ENCODE results near the gene NFIX. TPM values are rescaled to one million over a fixed set of nuclear protein-coding genes. Genes with fewer than 3 reads are reported as not detected.
"Not testable (repeated sequence)": the region's sequence is repeated elsewhere in the genome, so short reads cannot be mapped to it uniquely, and the experiment has no call there.

The NFIX gene
- 53.9 and 78.0 TPM in 2 replicates for total RNA-seq (2014; rRNA removed; shearing (Covaris generic); ENCODE audit: low replicate concordance)

DNA sequence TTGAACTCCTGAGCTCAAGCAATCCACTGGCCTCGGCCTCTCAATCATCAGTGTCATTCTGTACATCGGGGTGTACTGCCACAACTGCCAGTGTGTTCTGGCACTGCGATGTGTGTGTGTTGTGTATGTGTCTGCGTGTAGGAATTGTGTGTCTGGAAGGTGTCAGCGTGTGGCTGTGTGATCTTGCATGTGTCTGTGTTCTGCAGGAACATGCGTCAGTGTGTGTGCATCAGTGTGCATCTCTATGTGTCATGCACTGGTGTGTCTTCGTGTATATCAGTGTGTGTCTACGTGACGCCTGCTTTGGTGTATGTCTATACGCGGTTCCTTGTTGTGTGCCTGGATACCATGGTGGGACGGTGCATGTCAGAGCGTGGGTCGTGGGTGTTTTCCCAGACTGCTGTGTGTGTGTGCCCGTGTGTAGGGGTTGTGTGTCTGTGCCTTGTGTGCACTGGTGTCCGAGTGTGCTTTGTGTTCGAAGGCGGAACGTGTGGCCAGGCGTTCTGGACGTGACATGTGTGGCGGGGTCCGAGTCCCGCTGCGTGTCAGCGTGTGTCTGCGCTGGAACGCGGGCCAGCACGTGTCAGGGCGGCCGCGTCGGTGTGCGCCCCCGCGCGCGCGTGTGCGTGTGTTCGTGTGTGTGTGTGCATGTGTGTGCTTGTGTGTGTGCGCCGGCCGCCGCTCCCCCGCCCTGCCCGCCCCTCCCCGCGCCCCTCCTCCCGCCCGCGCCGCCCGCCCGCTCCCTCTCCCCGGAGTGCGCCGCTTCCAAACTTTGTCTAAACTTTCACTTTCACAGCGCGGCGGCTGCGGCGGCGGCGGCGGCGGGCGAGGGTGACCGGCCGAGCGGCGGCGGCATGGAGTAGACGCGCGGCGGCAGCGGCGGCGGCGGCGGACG is at the start of gene NFIX:
Gene NFIX, plus strand, starts transcription at position 775 of the 895 bp plus-strand sequence. CDS start 363 bp downstream, outside the sequence.
- peak; percentile 88 for DNase-seq

DNA sequence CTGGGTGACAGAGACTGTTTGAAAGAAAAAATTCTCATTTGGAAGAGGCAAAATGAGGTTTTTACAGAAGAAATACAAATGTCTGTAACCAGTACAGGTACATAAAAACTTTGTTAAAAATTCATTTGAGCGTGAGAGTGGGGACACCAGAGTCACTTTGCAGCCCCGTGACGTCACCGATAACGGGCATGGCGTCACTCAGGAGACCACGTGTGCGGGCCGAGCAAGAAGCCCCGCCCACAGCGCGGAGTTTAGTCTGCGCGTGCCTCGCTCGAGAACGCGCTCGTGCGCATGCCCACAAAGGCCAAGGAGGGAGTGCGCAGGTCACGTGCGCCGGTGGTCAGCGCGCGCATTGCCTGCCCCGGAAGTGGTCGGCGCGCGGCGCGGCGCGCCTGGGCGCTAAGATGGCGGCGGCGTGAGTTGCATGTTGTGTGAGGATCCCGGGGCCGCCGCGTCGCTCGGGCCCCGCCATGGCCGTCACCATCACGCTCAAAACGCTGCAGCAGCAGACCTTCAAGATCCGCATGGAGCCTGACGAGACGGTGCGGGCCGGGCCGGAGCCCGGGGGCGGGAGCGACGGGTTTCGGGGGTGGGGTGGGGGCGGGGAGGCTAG is 49.7 kb upstream of the NFIX start, which contains the start of gene RAD23A:
Gene RAD23A, plus strand, starts transcription at position 384 of the 613 bp plus-strand sequence. Its CDS starts 87 bp downstream, at position 471.
- Histone ChIP-seq H3K36me3 (peaks cover 90% of the 10 kb centered on the region), H3K9me3 (no peaks in the 10 kb centered on the region)

More for the DNA sequence above, at the start of gene NFIX:
- H3K36me3 ChIP-seq = peaks cover 38% of the 10 kb centered on the region
- peak within 1 kb of the TSS; percentile 95 for H3K4me3 ChIP-seq
- H3K27me3 ChIP-seq = no peaks in the 10 kb centered on the region
- H3K9me3 ChIP-seq = no peaks in the 10 kb centered on the region

DNA sequence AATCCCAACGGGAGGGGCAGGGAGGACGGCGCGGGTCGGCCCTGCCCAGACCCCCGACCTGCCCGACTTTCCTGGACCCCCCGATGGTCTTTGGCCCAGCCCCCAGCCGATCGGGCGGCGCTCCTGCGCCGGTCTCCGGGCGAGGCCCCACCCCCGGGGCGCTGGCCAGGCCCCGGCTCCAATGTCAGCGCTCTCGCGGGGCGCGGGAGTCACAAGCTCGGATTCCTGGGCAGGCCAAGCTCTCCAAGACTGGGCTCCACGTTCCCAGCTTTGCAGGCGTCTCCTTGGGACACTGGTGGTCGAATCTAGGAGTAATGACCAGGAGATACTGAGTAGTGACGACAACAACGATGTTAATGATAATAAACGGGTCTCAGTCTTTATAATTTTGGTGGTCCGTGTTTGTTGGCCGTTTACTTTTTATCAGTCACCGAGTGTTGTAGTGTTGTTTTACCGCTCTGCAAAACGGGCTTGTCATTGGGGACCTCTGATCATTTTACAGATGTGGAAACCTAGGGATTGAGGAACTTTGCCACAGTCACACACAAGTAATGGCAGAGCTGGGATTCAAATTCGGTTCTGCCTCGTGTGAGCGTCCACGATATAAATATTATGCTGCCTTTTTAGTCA is 49.1 kb upstream of the NFIX start:
- H3K9me3 ChIP-seq = no peaks in the 10 kb centered on the region
- peaks cover 90% of the 10 kb centered on the region for H3K36me3 ChIP-seq
- peak overlapping the region; percentile 91 for H3K4me3 ChIP-seq
- DNase-seq = peak; percentile 95
- H3K27me3 ChIP-seq = no peaks in the 10 kb centered on the region

More for the DNA sequence above, 49.7 kb upstream of the NFIX start, which contains the start of gene RAD23A:
- H3K4me3 ChIP-seq = peak within 1 kb of the TSS; percentile 91
- peak; percentile 100 for DNase-seq
- no peaks in the 10 kb centered on the region for H3K27me3 ChIP-seq

- DNase-seq = no peak
- Histone ChIP-seq H3K27me3 (no peaks in the 10 kb centered on the region), H3K9me3 (no peaks in the 10 kb centered on the region), H3K36me3 (peaks cover 90% of the 10 kb centered on the region), H3K4me3 (peak overlapping the region; percentile 91)
Measured at GRCh38 chr19:12946731-12947496, 48.4 kb upstream of the NFIX start.

GRCh38 chr19:12947702-12948611 is 47.3 kb upstream of the NFIX start:
- peaks cover 89% of the 10 kb centered on the region for H3K36me3 ChIP-seq

GRCh38 chr19:12948612-12949362 is 46.5 kb upstream of the NFIX start:
- Histone ChIP-seq H3K27me3 (no peaks in the 10 kb centered on the region), H3K36me3 (peaks cover 90% of the 10 kb centered on the region), H3K4me3 (no peak overlapping the region), H3K9me3 (no peaks in the 10 kb centered on the region)
- no peak for DNase-seq

More at GRCh38 chr19:12947702-12948611, 47.3 kb upstream of the NFIX start:
- Histone ChIP-seq H3K9me3 (no peaks in the 10 kb centered on the region), H3K27me3 (no peaks in the 10 kb centered on the region), H3K4me3 (no peak overlapping the region; the same call in 1 of the 2 replicates)
- DNase-seq = no peak

DNA sequence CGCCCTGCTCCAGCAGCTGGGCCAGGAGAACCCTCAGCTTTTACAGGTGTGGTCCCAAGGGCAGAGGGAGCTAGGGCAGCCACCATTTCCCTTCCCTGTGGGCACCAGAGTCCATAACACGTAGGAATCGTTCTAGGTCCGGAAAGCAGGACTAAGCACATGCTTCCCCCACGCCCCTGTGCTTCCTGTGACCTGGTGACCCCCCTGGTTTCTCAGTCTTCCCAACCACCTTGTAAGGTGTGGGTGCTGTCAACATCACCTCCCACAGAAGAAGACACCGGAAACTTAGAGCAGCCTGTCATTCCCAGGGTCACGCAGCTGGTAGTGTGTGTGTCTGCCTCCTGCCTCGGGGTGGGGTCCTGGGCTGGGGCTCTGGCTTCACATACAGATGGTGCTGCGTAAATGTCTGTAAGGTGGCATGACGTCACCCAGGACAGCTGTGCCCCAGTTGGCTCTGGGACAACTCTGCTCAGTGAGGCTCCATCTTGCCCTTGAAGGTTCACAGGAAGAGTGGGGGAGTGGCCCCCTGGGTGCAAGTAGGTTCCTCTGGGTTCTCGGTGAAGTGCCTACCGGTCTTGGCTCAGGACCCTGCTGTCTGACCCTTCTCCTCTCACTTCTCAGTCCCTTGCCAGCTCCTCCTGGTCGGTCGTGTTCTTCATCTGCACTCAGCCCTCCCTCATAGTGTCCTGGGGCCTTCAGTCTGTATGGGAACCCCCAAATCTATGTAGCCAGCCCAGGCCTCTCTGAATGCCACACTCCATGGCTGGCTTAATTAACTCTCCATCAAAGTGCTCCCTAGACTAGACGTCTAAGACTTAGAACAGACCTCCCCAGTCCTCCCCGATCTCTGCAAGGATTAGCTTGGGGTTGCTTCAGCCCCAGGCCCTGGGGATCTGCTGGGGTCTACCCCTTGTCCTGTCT is 45.7 kb upstream of the NFIX start:
- no peak for DNase-seq
- peaks cover 92% of the 10 kb centered on the region for H3K36me3 ChIP-seq

GRCh38 chr19:12952050-12952449 is 43.2 kb upstream of the NFIX start:
- not testable (repeated sequence) for DNase-seq, H3K4me3 ChIP-seq, H3K27me3 ChIP-seq, H3K9me3 ChIP-seq
- peaks cover 96% of the 10 kb centered on the region for H3K36me3 ChIP-seq

More for the DNA sequence above, 45.7 kb upstream of the NFIX start:
- Histone ChIP-seq H3K9me3 (no peaks in the 10 kb centered on the region), H3K4me3 (no peak overlapping the region), H3K27me3 (no peaks in the 10 kb centered on the region)

GRCh38 chr19:12952488-12953137 is 42.7 kb upstream of the NFIX start:
- no peak overlapping the region for H3K4me3 ChIP-seq
- peak; percentile 93 for DNase-seq
- peaks cover 91% of the 10 kb centered on the region for H3K36me3 ChIP-seq
- H3K9me3 ChIP-seq = no peaks in the 10 kb centered on the region
- H3K27me3 ChIP-seq = no peaks in the 10 kb centered on the region

DNA sequence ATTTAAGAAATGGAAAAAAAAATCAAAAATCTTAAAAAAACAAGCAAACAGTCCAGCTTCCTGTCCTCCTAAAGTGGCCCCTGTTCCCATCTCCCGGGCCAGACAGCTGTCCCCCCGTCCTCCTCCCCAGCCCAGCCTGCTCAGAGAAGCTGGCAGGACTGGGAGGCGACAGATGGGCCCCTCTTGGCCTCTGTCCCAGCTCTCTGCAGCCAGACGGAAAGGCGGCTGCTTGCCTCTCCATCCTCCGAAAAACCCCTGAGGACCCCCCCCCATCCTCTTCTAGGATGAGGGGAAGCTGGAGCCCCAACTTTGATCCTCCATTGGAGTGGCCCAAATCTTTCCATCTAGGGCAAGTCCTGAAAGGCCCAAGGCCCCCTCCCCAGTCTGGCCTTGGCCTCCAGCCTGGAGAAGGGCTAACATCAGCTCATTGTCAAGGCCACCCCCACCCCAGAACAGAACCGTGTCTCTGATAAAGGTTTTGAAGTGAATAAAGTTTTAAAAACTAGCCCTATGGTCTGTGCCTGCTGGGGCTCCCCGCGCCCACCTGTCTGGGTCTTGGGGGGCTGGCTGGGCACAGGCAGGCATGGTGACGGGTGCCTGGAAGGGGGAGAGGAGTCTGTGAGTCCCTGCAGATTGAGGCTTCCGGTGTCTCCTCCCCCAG is 42.0 kb upstream of the NFIX start:
- H3K27me3 ChIP-seq = no peaks in the 10 kb centered on the region
- H3K4me3 ChIP-seq = no peak overlapping the region
- H3K36me3 ChIP-seq = peaks cover 84% of the 10 kb centered on the region
- no peaks in the 10 kb centered on the region for H3K9me3 ChIP-seq
- peak; percentile 92 for DNase-seq

DNA sequence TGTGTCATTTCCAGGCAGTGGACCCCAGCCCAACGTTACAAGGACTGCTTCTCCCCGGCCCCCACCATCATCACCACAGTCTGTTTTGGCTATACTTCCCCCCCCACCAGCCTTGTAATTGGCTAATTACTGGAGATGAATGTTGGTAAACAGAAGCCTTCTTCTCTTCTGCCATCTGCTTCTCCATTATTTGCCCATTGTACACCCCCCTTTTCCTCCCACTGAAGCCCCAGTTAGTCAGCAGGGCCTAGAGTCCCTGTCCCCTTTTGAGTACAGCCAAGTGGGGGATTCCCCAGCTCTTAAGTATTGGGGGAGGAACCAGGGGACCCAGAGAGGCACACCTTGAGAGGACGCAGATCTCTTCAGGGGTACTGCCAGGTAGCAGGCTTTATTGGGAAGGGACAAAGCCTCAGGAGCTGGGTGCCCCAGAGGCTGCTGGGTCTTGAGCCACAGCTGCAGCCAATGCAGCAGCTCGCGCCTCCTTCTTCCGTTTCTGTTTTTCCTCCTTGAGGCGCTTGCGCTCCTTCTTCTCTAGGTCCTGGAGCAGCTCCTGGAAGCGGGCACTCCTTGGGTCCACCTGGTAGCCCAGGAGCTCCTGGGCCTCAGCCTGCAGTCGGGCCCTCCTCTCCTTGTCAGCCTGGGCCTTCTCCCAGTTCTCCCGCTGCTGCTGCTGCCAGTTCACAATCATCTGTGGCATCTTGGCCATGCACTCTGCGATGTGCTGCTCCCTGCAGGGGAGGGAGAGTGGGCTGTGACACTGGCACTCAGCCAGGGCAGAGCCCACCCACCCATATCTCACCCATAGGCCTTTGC is 41.3 kb upstream of the NFIX start:
- Histone ChIP-seq H3K36me3 (peaks cover 77% of the 10 kb centered on the region), H3K9me3 (no peaks in the 10 kb centered on the region), H3K27me3 (no peaks in the 10 kb centered on the region), H3K4me3 (no peak overlapping the region)
- DNase-seq = no peak

- no peak overlapping the region for H3K4me3 ChIP-seq
- H3K27me3 ChIP-seq = no peaks in the 10 kb centered on the region
- peaks cover 71% of the 10 kb centered on the region for H3K36me3 ChIP-seq
- H3K9me3 ChIP-seq = no peaks in the 10 kb centered on the region
- no peak for DNase-seq
Measured at GRCh38 chr19:12954612-12954962, 40.7 kb upstream of the NFIX start.

Measured in MG63 (cell line).